WERI-Rb-1 (cell line): ENCODE measurements around the gene TESK2.

ENCODE experiments used
- DNase-seq: peaks from one replicate; pipeline ENCODE4 v3.0.0-alpha.2; 2020
- H3K27ac ChIP-seq: fragments of 250-450 bp; sonication (Bioruptor Pico); 2 replicates; pipeline ENCODE4 v1.5.1; 2020; ENCODE audit warnings: mild to moderate bottlenecking, moderate library complexity
- H3K27me3 ChIP-seq: fragments of 250-450 bp; sonication (Bioruptor Pico); 2 replicates; pipeline ENCODE4 v1.5.1; 2021; ENCODE audit warnings: mild to moderate bottlenecking, low read depth, moderate library complexity; ENCODE audit not compliant: insufficient read depth, severe bottlenecking
- H3K36me3 ChIP-seq: fragments of 250-450 bp; sonication (Bioruptor Pico); 2 replicates; pipeline ENCODE4 v1.5.1; 2020; ENCODE audit warnings: mild to moderate bottlenecking, moderate library complexity
- H3K4me3 ChIP-seq: 2 replicates; pipeline ENCODE4 v1.5.1; 2011; ENCODE audit warnings: low read depth, mild to moderate bottlenecking, control low read depth, low read length
- H3K9me3 ChIP-seq: fragments of 250-450 bp; sonication (Bioruptor Pico); 2 replicates; pipeline ENCODE4 v1.5.1; 2021; ENCODE audit warnings: mild to moderate bottlenecking, moderate library complexity; ENCODE audit not compliant: severe bottlenecking
- CTCF ChIP-seq: IDR thresholded peaks from 2 replicates; pipeline ENCODE4 v1.5.1; 2011; ENCODE audit warnings: low read depth, mild to moderate bottlenecking, control low read depth, inconsistent platforms, low read length

Gene TESK2

GRCh38 chr1:45405636-45406035, 85.3 kb downstream of the TESK2 start:
- H3K4me3 ChIP-seq = no peak overlapping the region
- no peak for DNase-seq
- no peaks in the 10 kb centered on the region for H3K36me3 ChIP-seq
- no peak overlapping the region for H3K27ac ChIP-seq
- no peaks in the 10 kb centered on the region for H3K9me3 ChIP-seq
- no peaks in the 10 kb centered on the region for H3K27me3 ChIP-seq
- no peak for TF ChIP-seq CTCF

- H3K27ac ChIP-seq = no peak overlapping the region
- no peaks in the 10 kb centered on the region for H3K36me3 ChIP-seq
- no peaks in the 10 kb centered on the region for H3K9me3 ChIP-seq
- H3K27me3 ChIP-seq = no peaks in the 10 kb centered on the region
- no peak overlapping the region for H3K4me3 ChIP-seq
- no peak for DNase-seq
- no peak for TF ChIP-seq CTCF
Measured at GRCh38 chr1:45403718-45404117, 87.2 kb downstream of the TESK2 start.

- H3K27ac ChIP-seq = no peak overlapping the region
- H3K36me3 ChIP-seq = no peaks in the 10 kb centered on the region
- no peak for TF ChIP-seq CTCF
- no peak for DNase-seq
- no peak overlapping the region for H3K4me3 ChIP-seq
- no peaks in the 10 kb centered on the region for H3K27me3 ChIP-seq
- no peaks in the 10 kb centered on the region for H3K9me3 ChIP-seq
Measured at GRCh38 chr1:45403298-45403697, 87.7 kb downstream of the TESK2 start.

- Histone ChIP-seq H3K27me3 (no peaks in the 10 kb centered on the region), H3K27ac (no peak overlapping the region), H3K36me3 (no peaks in the 10 kb centered on the region), H3K9me3 (no peaks in the 10 kb centered on the region), H3K4me3 (no peak overlapping the region)
- no peak for DNase-seq
- TF ChIP-seq CTCF = no peak
Measured at GRCh38 chr1:45401524-45401923, 89.4 kb downstream of the TESK2 start.

- DNase-seq = no peak
- no peaks in the 10 kb centered on the region for H3K27me3 ChIP-seq
- no peak overlapping the region for H3K27ac ChIP-seq
- no peak overlapping the region for H3K4me3 ChIP-seq
- H3K9me3 ChIP-seq = no peaks in the 10 kb centered on the region
- TF ChIP-seq CTCF = no peak
- no peaks in the 10 kb centered on the region for H3K36me3 ChIP-seq
Measured at GRCh38 chr1:45400049-45400448, 90.9 kb downstream of the TESK2 start.

GRCh38 chr1:45397285-45397684, 93.7 kb downstream of the TESK2 start:
- H3K27ac ChIP-seq = no peak overlapping the region
- no peaks in the 10 kb centered on the region for H3K27me3 ChIP-seq
- H3K4me3 ChIP-seq = no peak overlapping the region
- DNase-seq = no peak
- no peaks in the 10 kb centered on the region for H3K9me3 ChIP-seq
- H3K36me3 ChIP-seq = no peaks in the 10 kb centered on the region
- no peak for TF ChIP-seq CTCF
